Right hindlimb (tissue), 1 donor: ENCODE measurements around the gene COX7A1.
"Not testable (repeated sequence)": the region's sequence is repeated elsewhere in the genome, so short reads cannot be mapped to it uniquely, and the experiment has no call there.

Experiments used
- DNase-seq: peaks from one replicate; pipeline ENCODE4 v3.0.0-alpha.2; 2018

The COX7A1 gene

DNA sequence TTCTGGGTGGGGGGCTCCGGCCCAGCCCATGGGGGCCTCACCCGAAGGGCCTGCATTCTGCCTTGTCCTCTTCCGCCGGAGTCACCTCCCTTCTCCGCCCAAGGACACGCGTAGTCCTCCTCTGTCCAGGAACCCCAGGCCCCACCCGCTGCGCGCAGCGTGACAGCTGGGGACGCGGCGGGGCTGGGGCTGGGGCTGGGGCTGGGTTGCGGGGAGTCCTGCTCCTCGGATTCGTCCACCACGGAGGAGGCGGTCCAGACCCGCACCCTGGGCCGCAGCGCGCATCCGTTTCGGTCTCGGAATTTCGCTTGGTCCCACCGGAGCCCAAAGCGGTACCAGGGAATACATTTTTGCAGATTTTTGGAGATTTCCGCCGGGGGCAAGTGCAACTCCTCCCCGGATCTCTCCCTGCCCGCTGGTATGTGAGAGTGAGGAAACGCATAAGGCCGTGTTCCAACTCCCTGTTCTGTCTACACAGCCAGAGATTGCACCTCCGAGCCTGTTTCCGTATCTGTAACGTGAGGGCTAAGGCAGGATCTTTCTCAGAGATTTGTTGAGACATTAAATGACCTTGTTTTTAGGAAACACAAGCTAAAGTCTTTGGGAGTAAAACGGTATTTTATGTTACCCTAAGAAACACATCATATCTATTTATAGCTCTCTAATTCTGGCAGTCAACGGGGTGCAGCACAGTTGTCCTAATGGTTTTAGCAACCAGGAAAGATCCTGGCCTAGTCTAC lies at the start of gene COX7A1:
TSS of gene COX7A1 (minus strand) at position 96 of the 740 bp plus-strand sequence. CDS start at position 56, 40 bp downstream.
- DNase-seq, result peak; percentile 86

DNA sequence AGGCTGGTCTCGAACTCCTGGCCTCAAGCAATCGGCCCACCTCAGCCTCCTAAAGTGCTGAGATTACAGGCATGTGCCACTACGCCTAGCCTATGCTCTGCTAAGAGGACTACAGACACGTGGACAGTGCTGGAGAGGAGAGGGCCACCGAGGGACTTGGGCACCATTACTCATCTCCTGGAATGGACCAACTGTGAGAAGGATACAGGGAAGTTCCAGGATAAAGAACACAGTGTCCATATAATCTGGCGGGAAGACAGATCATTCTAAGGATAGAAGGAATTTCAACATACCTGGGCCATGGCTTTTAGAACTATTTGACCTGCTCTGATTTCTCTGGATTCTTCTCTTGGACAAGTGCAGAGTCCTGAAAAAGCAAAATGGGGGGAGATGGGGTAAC lies 49.4 kb upstream of the COX7A1 start:
- DNase-seq, result no peak

DNA sequence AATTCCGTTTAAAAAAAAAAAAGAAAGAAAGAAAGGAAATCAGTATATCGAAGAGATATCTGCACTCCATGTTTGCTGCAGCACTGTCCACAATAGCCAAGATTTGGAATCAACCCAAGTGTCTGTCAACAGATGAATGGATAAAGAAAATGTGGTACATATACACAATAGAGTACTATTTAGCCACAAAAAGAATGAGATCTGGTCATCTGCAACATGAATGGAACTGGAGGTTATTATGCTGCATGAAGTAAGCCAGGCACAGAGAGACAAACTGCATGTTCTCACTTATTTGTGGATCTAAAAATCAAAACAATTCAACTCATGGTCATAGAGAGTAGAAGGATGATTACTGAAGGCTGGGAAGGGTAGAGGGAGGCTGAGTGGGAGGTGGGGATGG lies 45.9 kb upstream of the COX7A1 start:
- DNase-seq, result no peak

DNA sequence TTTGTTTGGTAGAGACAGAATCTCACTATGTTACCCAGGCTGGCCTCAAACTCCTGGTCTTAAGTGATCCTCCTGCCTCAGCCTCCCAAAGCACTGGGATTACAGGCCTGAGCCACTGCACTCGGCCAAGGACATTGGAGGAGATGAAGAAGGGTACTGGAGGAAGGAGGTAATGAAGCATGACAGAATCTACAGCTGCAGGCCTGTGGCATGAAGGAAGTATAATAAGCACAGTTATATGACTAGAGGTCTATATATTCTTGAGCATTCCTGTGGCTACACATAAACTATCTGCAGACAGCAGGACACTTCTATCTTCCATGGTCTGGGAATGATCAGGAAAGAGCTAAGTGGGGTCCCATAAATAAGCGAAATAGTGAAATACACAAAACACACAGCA lies 44.0 kb upstream of the COX7A1 start:
- no peak for DNase-seq

- DNase-seq, result not testable (repeated sequence)
Measured at GRCh38 chr19:36186722-36187121, 34.5 kb upstream of the COX7A1 start.

GRCh38 chr19:36183245-36183628 lies 31.0 kb upstream of the COX7A1 start:
- DNase-seq, result no peak

- DNase-seq, result no peak
Measured at GRCh38 chr19:36182612-36183244, 30.5 kb upstream of the COX7A1 start.

DNA sequence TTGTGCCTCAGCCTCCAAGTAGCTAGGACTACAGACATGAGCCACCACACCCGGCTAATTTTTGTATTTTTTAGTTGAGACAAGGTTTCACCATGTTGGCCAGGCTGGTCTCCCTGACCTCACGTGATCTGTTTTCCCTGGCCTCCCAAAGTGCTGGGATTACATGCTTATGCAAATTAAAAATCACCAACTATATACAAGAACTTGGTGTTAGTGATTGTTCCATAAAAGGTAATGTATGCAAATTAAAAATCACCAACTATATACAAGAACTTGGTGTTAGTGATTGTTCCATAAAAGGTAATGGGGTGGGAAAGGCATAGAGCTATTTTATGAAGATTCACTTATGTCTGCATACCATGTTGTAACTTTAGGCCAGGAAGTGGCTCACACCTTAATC lies 26.8 kb upstream of the COX7A1 start:
- DNase-seq, result not testable (repeated sequence)

DNA sequence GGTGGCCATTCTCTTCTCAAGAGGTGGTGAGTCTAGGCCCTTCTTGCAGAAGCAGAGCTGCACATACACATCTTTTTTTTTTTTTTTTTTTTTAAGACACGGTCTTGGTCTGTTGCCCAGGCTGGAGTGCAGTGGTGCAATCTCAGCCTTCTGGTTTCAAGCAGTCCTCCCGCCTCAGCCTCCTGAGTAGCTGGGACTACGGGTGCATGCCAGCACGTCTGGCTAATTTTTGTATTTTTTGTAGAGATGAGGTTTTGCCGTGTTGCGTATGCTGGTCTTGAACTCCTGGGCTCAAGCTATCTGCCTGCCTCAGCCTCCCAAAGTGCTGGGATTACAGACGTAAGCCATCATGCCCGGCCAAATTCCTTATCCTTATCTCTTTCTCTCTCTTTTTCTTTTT lies 21.6 kb upstream of the COX7A1 start:
- DNase-seq, result not testable (repeated sequence)

DNA sequence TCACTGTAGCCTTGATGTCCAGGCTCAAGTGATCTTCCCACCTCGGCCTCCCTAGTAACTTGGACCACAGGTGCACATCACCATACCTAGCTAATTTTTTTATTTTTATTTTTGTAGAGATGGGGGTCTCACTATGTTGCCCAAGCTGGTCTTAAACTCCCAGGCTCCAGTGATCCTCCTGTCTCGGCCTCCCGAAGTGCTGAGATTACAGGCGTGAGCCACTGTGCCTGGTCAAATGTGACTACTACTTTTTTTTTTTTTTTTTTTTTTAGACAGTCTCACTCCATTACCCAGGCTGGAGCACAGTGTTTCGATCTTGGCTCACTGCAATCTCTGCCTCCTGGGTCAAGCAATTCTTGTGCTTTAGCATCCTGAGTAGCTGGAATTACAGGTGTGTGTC lies 20.6 kb upstream of the COX7A1 start:
- DNase-seq, result no peak

- peak; percentile 46 for DNase-seq
Measured at GRCh38 chr19:36169084-36169760, 17.0 kb upstream of the COX7A1 start.

DNA sequence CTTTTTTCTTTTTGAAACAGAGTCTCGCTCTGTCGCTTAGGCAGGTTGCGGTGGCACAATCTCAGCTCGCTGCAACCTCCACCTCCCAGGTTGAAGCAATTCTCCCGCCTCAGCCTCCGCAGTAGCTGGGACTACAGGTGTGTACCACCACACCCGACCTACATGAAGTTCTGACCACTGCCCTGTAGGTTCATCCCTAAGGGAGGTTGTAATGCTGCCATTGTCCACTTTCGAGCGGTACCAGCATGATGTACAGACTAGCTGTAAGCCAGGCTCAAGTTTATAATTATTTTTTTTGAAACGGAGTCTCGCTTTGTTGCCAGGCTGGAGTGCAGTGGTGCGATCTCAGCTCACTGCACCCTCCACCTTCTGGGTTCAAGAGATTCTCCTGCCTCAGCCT lies 11.6 kb upstream of the COX7A1 start:
- no peak for DNase-seq

- DNase-seq, result no peak
Measured at GRCh38 chr19:36160821-36161596, 8.8 kb upstream of the COX7A1 start.

DNA sequence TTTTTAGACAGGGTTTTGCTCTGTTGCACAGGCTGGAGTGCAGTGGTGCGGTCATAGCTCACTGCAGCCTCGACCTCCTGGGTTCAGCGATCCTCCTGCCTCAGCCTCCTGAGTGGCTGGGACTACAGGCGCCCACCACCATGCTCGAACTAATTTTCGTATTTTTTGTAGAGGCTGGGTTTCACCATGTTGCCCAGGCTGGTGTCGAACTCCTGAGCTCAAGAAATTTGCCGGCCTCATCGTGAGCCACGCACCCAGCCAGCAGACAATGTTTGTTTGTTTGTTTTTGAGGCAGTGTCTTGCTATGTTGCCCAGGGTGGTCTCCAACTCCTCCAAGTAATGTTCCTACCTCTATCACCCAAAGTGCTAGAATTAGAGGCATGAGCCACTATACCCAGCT lies 879 bp upstream of the COX7A1 start:
- DNase-seq, result no peak

GRCh38 chr19:36152019-36152351 lies 262 bp downstream of the COX7A1 start:
- no peak for DNase-seq

GRCh38 chr19:36151144-36152018 lies 866 bp downstream of the COX7A1 start:
- DNase-seq, result peak; percentile 84

- no peak for DNase-seq
Measured at GRCh38 chr19:36150586-36150985, 1.7 kb downstream of the COX7A1 start.

GRCh38 chr19:36149673-36150406 lies 2.4 kb downstream of the COX7A1 start:
- DNase-seq, result no peak

GRCh38 chr19:36144624-36145023 lies 7.6 kb downstream of the COX7A1 start:
- DNase-seq, result no peak

DNA sequence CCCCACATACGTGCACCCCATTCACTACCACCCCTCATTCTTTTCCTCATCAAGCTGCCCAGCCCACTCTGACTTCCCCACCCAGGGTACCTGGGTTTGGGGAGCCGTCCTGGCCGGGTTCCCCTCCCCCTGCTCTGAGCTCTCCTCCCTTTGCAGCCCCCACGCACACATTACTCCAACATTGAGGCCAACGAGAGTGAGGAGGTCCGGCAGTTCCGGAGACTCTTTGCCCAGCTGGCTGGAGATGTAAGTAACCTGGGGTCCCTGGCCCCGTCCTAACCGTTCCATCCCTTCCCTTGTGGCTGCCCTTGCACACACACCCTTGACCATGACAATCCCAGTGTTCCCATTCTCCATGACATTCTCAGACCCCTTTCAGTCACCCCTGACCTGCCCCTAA lies 9.8 kb downstream of the COX7A1 start:
- no peak for DNase-seq

DNA sequence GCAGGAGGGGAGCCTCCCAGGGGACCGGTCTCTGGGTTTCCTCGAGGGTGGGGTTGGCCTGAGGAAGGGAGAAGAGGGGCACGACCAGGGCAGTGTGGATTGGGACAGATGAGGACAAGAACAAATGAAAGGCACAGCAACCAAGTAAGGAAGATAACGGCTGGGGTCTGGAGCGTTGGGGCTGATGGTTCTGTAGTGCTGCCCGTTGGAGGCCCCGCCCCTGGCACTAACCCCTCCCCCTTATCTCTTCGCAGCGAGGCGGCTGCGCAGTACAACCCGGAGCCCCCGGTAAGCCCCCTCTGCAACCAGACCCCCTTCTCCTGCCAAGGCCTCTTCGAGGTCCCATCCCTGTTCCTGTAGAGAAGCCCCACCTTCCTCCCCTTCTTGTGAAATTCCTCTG lies 10.2 kb downstream of the COX7A1 start:
- no peak for DNase-seq
